OCI-LY7 (cell line): ENCODE results near the gene ZNF655.
"Not testable (repeated sequence)": the region's sequence is repeated elsewhere in the genome, so short reads cannot be mapped to it uniquely, and the experiment has no call there.

Experiments
- EZH2phosphoT487 ChIP-seq: fragments of 200-600 bp; sonication (generic); IDR thresholded peaks from 2 replicates; pipeline ENCODE4 v1.6.1; 2018; ENCODE audit warnings: low read depth, borderline replicate concordance, mild to moderate bottlenecking, mixed run types, antibody characterized with exemption, low read length, moderate library complexity, mixed read lengths
- TF ChIP-seq, protein P1 (sequence below): fragments of 200-600 bp; sonication (generic); conservative IDR thresholded peaks from 2 replicates; pipeline ENCODE4 v1.5.1; 2014; ENCODE audit warnings: mild to moderate bottlenecking, antibody characterized with exemption, low read length, moderate library complexity, mixed read lengths

GRCh38 chr7:99545308-99545707 lies 13.1 kb upstream of the ZNF655 start:
- TF ChIP-seq, protein P1, sequence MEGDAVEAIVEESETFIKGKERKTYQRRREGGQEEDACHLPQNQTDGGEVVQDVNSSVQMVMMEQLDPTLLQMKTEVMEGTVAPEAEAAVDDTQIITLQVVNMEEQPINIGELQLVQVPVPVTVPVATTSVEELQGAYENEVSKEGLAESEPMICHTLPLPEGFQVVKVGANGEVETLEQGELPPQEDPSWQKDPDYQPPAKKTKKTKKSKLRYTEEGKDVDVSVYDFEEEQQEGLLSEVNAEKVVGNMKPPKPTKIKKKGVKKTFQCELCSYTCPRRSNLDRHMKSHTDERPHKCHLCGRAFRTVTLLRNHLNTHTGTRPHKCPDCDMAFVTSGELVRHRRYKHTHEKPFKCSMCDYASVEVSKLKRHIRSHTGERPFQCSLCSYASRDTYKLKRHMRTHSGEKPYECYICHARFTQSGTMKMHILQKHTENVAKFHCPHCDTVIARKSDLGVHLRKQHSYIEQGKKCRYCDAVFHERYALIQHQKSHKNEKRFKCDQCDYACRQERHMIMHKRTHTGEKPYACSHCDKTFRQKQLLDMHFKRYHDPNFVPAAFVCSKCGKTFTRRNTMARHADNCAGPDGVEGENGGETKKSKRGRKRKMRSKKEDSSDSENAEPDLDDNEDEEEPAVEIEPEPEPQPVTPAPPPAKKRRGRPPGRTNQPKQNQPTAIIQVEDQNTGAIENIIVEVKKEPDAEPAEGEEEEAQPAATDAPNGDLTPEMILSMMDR, result not testable (repeated sequence)
- not testable (repeated sequence) for TF ChIP-seq EZH2phosphoT487
